H1 (cell line): Measurements from ENCODE around the gene FAM240A. TPM values are rescaled to one million over a fixed set of nuclear protein-coding genes. Genes with fewer than 3 reads are reported as not detected.

Experiments used
- CBX5 ChIP-seq: fragments of 300-800, 300-1000 bp; sonication (generic); IDR thresholded peaks from 2 replicates; pipeline ENCODE4 v1.7.1; 2016; ENCODE audit warnings: antibody characterized with exemption, low read length, low read depth
- EP300 ChIP-seq, 2 experiments: IDR thresholded peaks; 1 replicate in 1 of 2; 2 replicates in 1 of 2; pipeline ENCODE4 v1.6.1; 2011 to 2012; ENCODE audit warnings: low read depth in 2 of 2, low read length in 2 of 2, mild to moderate bottlenecking in 2 of 2, borderline replicate concordance in 1 of 2, inconsistent platforms in 1 of 2, moderate library complexity in 1 of 2
- HDAC6 ChIP-seq: IDR thresholded peaks from one replicate; pipeline ENCODE4 v1.7.1; 2012; ENCODE audit warnings: low read depth, mild to moderate bottlenecking, inconsistent platforms, low read length, moderate library complexity
- RAD21 ChIP-seq, 2 experiments: IDR thresholded peaks in 1 of 2; conservative IDR thresholded peaks in 1 of 2; 2 replicates each; pipeline ENCODE4 v1.6.1; 2011; ENCODE audit warnings: low read depth in 2 of 2, low read length in 2 of 2, improper control_type of control experiment in 1 of 2, inconsistent platforms in 1 of 2, mild to moderate bottlenecking in 1 of 2, moderate library complexity in 1 of 2
- RXRA ChIP-seq: IDR thresholded peaks from 2 replicates; pipeline ENCODE4 v1.6.1; 2011; ENCODE audit warnings: low read depth, mild to moderate bottlenecking, low read length, moderate library complexity; ENCODE audit not compliant: insufficient read depth
- SIN3A ChIP-seq, 2 experiments: IDR thresholded peaks in 1 of 2; conservative IDR thresholded peaks in 1 of 2; 2 replicates each; pipeline ENCODE4 v1.6.1; 2011 to 2012; ENCODE audit warnings: low read length in 2 of 2, improper control_type of control experiment in 1 of 2, low read depth in 1 of 2, mild to moderate bottlenecking in 1 of 2
- SP1 ChIP-seq: IDR thresholded peaks from 2 replicates; pipeline ENCODE4 v1.6.1; 2011; ENCODE audit warnings: low read depth, low read length
- SP2 ChIP-seq: IDR thresholded peaks from 2 replicates; pipeline ENCODE4 v1.6.1; 2012; ENCODE audit warnings: mild to moderate bottlenecking, low read length, inconsistent platforms
- TBP ChIP-seq: IDR thresholded peaks from 2 replicates; pipeline ENCODE4 v1.6.1; 2011; ENCODE audit warnings: low read depth, low read length, improper control_type of control experiment
- YY1 ChIP-seq: IDR thresholded peaks from 2 replicates; pipeline ENCODE4 v1.6.1; 2011; ENCODE audit warnings: low read depth, mild to moderate bottlenecking, low read length
- polyA plus RNA-seq, 7 experiments: library from polyadenylated mRNA; depleted of rRNA in 3 of 7; stranded (reverse) in 5 of 7; unstranded in 2 of 7; fragments of >200 nt in 5 of 7; fragments of 200-250 nt in 2 of 7; gene quantifications; 1 replicate in 5 of 7; 2 replicates in 1 of 7; 4 replicates in 1 of 7; pipeline versions ENCODE4 v1.2.1 to v1.2.3, GENCODE V29; 2011 to 2013; ENCODE audit warnings: missing spikeins in 2 of 7, mixed read lengths in 2 of 7
- total RNA-seq: library from RNA; stranded (reverse); fragmentation: NEBNext Ultra II Directional; extraction: Animal tissue kit (Norgen Biotek cat#: 25700); gene quantifications from 2 replicates; pipeline ENCODE4 v1.2.1, GENCODE V29; 2021

The FAM240A gene
- total and polyA plus RNA-seq, 2 of the 8 experiments (the other 6 are each of a cell fraction or from before 2014, with no cell fraction given), result 0.08 TPM; not detected in 1

- TF ChIP-seq TBP (0 out of 2 replicates have a peak, but pooled peaks have one; percentile 25), RAD21 (IDR thresholded peaks at IDR 0.05 in 1 of 2, conservative IDR thresholded peaks at IDR 0.05 in 1 of 2; ENCODE audit: low read depth in 2 of 2, low read length in 2 of 2) (no peak), CBX5 (no peak), SP2 (no peak), SP1 (no peak), YY1 (no peak), RXRA (no peak), SIN3A (conservative IDR thresholded peaks at IDR 0.05 in 1 of 2, IDR thresholded peaks at IDR 0.05 in 1 of 2; ENCODE audit: low read depth in 1 of 2, low read length in 2 of 2) (no peak), EP300 (IDR thresholded peaks at IDR 0.05; ENCODE audit: borderline replicate concordance in 1 of 2, low read depth in 2 of 2, low read length in 2 of 2) (no peak), HDAC6 (no peak)
These were observed 46.2 kb upstream of the FAM240A start, which contains the start of gene LRRC2 (continued) for GRCh38 chr3:46566040-46566641.
